ENCODE data around the gene TTYH1.

The TTYH1 gene

GRCh38 chr19:54449701-54450069 is 34.4 kb downstream of the TTYH1 start:
- TF ChIP-seq CTCF (IDR thresholded peaks at IDR 0.05): no peak

- no peak for TF ChIP-seq CTCF (IDR thresholded peaks at IDR 0.05)
These were observed 36.1 kb downstream of the TTYH1 start for GRCh38 chr19:54451331-54451871.

- TF ChIP-seq CTCF (IDR thresholded peaks at IDR 0.05): no peak
These were observed 36.7 kb downstream of the TTYH1 start for GRCh38 chr19:54451997-54452396.

GRCh38 chr19:54452626-54453025 is 37.4 kb downstream of the TTYH1 start:
- no peak for TF ChIP-seq CTCF (IDR thresholded peaks at IDR 0.05)

- TF ChIP-seq CTCF (IDR thresholded peaks at IDR 0.05): no peak
These were observed 38.9 kb downstream of the TTYH1 start for GRCh38 chr19:54453921-54454780.

GRCh38 chr19:54454781-54455675 is 39.8 kb downstream of the TTYH1 start:
- TF ChIP-seq CTCF (IDR thresholded peaks at IDR 0.05): no peak

- TF ChIP-seq CTCF (IDR thresholded peaks at IDR 0.05): no peak
These were observed 40.6 kb downstream of the TTYH1 start for GRCh38 chr19:54455786-54456422.

Measured in LNCAP (cell line).